B cell (primary cell): ENCODE results near the gene PRPSAP1. TPM values are rescaled to one million over a fixed set of nuclear protein-coding genes. Genes with fewer than 3 reads are reported as not detected.

ENCODE experiments used
- ATAC-seq: fragments of 200-7000 bp; cut with Tn5 transposase; one replicate; pipeline ENCODE4 v1.10.0; 2021; ENCODE audit warnings: low read depth, mild to moderate bottlenecking, moderate number of reproducible peaks, moderate library complexity
- CTCF ChIA-PET: fragments of 350-600 bp; sonication (Branson Sonifier 250); formaldehyde crosslinking; loops from one replicate; lab custom pipeline; 2021; ENCODE audit warnings: antibody characterized with exemption, inconsistent platforms; lab: Charles Lee
- POLR2A ChIA-PET: fragments of 350-600 bp; sonication (Branson Sonifier 250); formaldehyde crosslinking; loops from one replicate; lab custom pipeline; 2021; ENCODE audit warnings: antibody characterized with exemption; lab: Charles Lee
- DNase-seq: peaks from one replicate; pipeline ENCODE4 v3.0.0; 2013
- H2AFZ ChIP-seq: 2 replicates; pipeline ENCODE4 v1.6.1; 2012; ENCODE audit warnings: mild to moderate bottlenecking, low read depth, low read length; ENCODE audit not compliant: insufficient read depth, poor library complexity, severe bottlenecking
- H3K27ac ChIP-seq, 2 donors: 1 replicate in 1 of 2; 2 replicates in 1 of 2; pipeline ENCODE4 v1.5.1; 2012 to 2013; ENCODE audit warnings: low read length in 2 of 2, mild to moderate bottlenecking in 2 of 2, moderate library complexity in 1 of 2
- H3K27me3 ChIP-seq, 4 experiments: fragments of 200-600 bp in 1 of 4; sonication (generic) in 1 of 4; replicated peaks in 1 of 4; 1 replicate in 2 of 4; 2 replicates in 2 of 4; pipeline versions ENCODE4 v1.6.1 to v1.7.0; 2013 to 2016; ENCODE audit warnings: low read length in 3 of 4, mild to moderate bottlenecking in 2 of 4, mixed read lengths in 1 of 4, moderate library complexity in 1 of 4; ENCODE audit not compliant: insufficient read depth in 4 of 4, control insufficient read depth in 3 of 4; ENCODE audit errors: control extremely low read depth in 1 of 4
- H3K36me3 ChIP-seq, 2 experiments: replicated peaks in 1 of 2; 1 replicate in 1 of 2; 2 replicates in 1 of 2; pipeline versions ENCODE4 v1.6.1 to v1.7.1; 2013; ENCODE audit warnings: low read length in 1 of 2; ENCODE audit not compliant: insufficient read depth in 2 of 2, control insufficient read depth in 1 of 2; ENCODE audit errors: control extremely low read depth in 1 of 2, extremely low read depth in 1 of 2
- H3K4me1 ChIP-seq, 2 donors: fragments of 200-600 bp in 1 of 2; sonication (generic) in 1 of 2; 1 replicate in 1 of 2; 2 replicates in 1 of 2; pipeline versions ENCODE4 v1.5.1 to v1.6.1; 2013 to 2017; ENCODE audit warnings: low read length in 2 of 2; ENCODE audit not compliant: control insufficient read depth in 2 of 2, insufficient read depth in 2 of 2
- H3K4me2 ChIP-seq: replicated peaks from 2 replicates; pipeline ENCODE3; 2012; ENCODE audit warnings: mild to moderate bottlenecking, low read depth, low read length; ENCODE audit not compliant: poor library complexity, severe bottlenecking
- H3K4me3 ChIP-seq, 5 experiments: fragments of 200-600 bp in 1 of 5; sonication (generic) in 1 of 5; 1 replicate in 3 of 5; 2 replicates in 2 of 5; pipeline versions ENCODE4 v1.5.1 to v1.7.0; 2011 to 2016; ENCODE audit warnings: low read length in 4 of 5, mild to moderate bottlenecking in 4 of 5, low read depth in 2 of 5, control low read depth in 1 of 5, moderate library complexity in 1 of 5; ENCODE audit not compliant: insufficient read depth in 1 of 5; ENCODE audit errors: control extremely low read depth in 1 of 5, extremely low read depth in 1 of 5
- H3K79me2 ChIP-seq: fragments of 200-600 bp; sonication (generic); one replicate; pipeline ENCODE4 v1.6.0; 2016; ENCODE audit warnings: low read length; ENCODE audit not compliant: control insufficient read depth, insufficient read depth
- H3K9ac ChIP-seq: fragments of 200-600 bp; sonication (generic); 2 replicates; pipeline ENCODE4 v1.6.1; 2017; ENCODE audit warnings: mild to moderate bottlenecking, low read length, moderate library complexity
- H3K9me3 ChIP-seq, 3 donors: one replicate each; pipeline versions ENCODE4 v1.6.1 to v1.7.1; 2013; ENCODE audit warnings: low read length in 2 of 3; ENCODE audit not compliant: control insufficient read depth in 2 of 3, insufficient read depth in 1 of 3; ENCODE audit errors: control extremely low read depth in 1 of 3
- H4K20me1 ChIP-seq: 2 replicates; pipeline ENCODE4 v1.6.0; 2012; ENCODE audit warnings: mild to moderate bottlenecking, low read length; ENCODE audit not compliant: insufficient read depth, control insufficient read depth, poor library complexity, severe bottlenecking
- H3K27ac Mint-ChIP-seq: one replicate; pipeline ENCODE4 v1.8.0; 2021; ENCODE audit warnings: mixed read lengths
- H3K27me3 Mint-ChIP-seq: one replicate; pipeline ENCODE4 v1.8.0; 2021; ENCODE audit warnings: mixed read lengths
- H3K4me1 Mint-ChIP-seq: one replicate; pipeline ENCODE4 v1.8.0; 2021; ENCODE audit warnings: mixed read lengths
- H3K4me3 Mint-ChIP-seq: one replicate; pipeline ENCODE4 v1.8.0; 2021; ENCODE audit warnings: mixed read lengths
- H3K9me3 Mint-ChIP-seq: one replicate; pipeline ENCODE4 v1.8.0; 2022; ENCODE audit warnings: mixed read lengths; ENCODE audit not compliant: insufficient read depth
- CTCF ChIP-seq: fragments of 200-600 bp; IDR thresholded peaks from one replicate; pipeline ENCODE4 v1.8.0; 2022; ENCODE audit warnings: antibody characterized with exemption, mild to moderate bottlenecking
- EZH2 ChIP-seq: IDR thresholded peaks from 2 replicates; pipeline ENCODE4 v1.6.1; 2012; ENCODE audit warnings: borderline replicate concordance, low read depth, mild to moderate bottlenecking, moderate library complexity, low read length; ENCODE audit not compliant: insufficient read depth, poor library complexity, severe bottlenecking
- WGBS: methylation state at CpG from one replicate; pipeline ENCODE4 v1.1.5; 2013; ENCODE audit warnings: missing lambda C conversion rate; ENCODE audit not compliant: insufficient coverage; 5-methylcytosine and 5-hydroxymethylcytosine counted together
- intact Hi-C: fragments of 100-400 bp; cut with micrococcal nuclease; formaldehyde crosslinking; loops from one replicate; pipeline ENCODE4 v1.10.0; 2022
- polyA plus RNA-seq: library from polyadenylated mRNA; depleted of rRNA; stranded (reverse); fragments of >200 nt; gene quantifications from 2 replicates; pipeline ENCODE4 v1.2.3, GENCODE V29; 2012
- total RNA-seq, 2 donors: library from RNA; stranded (reverse); fragments of 120-200 nt in 1 of 2; gene quantifications; 1 replicate in 1 of 2; 2 replicates in 1 of 2; pipeline versions ENCODE4 v1.2.3 to v1.2.4, GENCODE V29; 2013 to 2022

The PRPSAP1 gene
- total and polyA plus RNA-seq, 2 donors (not counting 1 experiment from before 2014, with no cell fraction given) = 45.5 to 61.4 TPM

- H3K9me3 Mint-ChIP-seq = no peaks in the 10 kb centered on the region
- intact Hi-C loops = no loop called here
- TF ChIP-seq EZH2 (no peak), CTCF (no peak)
- DNase-seq = no peak
- Histone ChIP-seq H4K20me1 (no peaks in the 10 kb centered on the region), H3K27ac (no peak overlapping the region), H3K4me3 (no peak overlapping the region), H3K9me3 (no peaks in the 10 kb centered on the region), H3K4me1 (peaks cover 7 to 16% of the 10 kb centered on the region in 2 donors), H3K27me3 (no peaks in the 10 kb centered on the region), H2AFZ (no peak overlapping the region), H3K36me3 (no peaks in the 10 kb centered on the region), H3K79me2 (peaks cover 7% of the 10 kb centered on the region), H3K9ac (no peak overlapping the region), H3K4me2 (no peak overlapping the region)
- WGBS = 78% methylated on average over 7 of the region's 12 CpGs
- H3K4me3 Mint-ChIP-seq = no peak overlapping the region
- ChIA-PET POLR2A (interaction anchor here (0.7 kb wide), 1 partner anchor 910 kb away, joined by 6 read pairs; no protein-coding TSS in a partner anchor), CTCF (interaction anchor here (1.5 to 1.6 kb wide), 2 partner anchors 13 to 41 kb away, joined by 3 to 4 read pairs; no protein-coding TSS in a partner anchor)
- peaks cover 24% of the 10 kb centered on the region for H3K4me1 Mint-ChIP-seq
- H3K27me3 Mint-ChIP-seq = no peaks in the 10 kb centered on the region
- H3K27ac Mint-ChIP-seq = no peak overlapping the region
- no peak for ATAC-seq
These were observed 3.2 kb upstream of the PRPSAP1 start for GRCh38 chr17:76356803-76357456.

DNA sequence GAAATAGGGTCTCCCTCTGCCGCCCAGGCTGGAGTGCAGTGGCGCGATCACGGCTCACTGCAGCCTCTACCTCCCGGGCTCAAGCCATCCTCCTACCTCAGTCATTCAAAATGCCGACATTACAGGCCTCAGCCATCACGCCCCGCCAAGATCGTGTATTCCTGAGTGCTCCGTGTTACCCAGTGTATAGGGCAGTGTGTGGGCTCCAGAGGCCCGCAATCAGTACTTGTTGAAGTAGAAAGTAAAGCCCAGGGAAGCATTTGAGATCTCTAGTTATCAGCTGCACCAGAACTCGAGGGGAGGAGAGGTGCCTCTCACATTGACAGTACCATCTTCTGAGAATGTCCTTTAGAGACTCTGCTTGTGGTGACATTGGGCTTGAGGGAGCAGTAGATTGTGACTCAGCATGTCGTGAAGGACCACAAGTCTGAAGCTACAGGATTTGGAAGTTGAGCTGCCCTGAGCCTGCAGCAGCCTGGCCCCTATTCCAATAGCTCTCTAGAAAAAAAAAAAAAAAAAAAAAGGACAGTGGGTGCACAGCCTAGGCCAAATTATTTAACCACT is 1.1 kb upstream of the PRPSAP1 start:
- peak; percentile 21 for DNase-seq
- Mint-ChIP-seq H3K4me3 (peak overlapping the region; percentile 99), H3K27me3 (no peaks in the 10 kb centered on the region), H3K9me3 (no peaks in the 10 kb centered on the region), H3K27ac (peak overlapping the region; percentile 1), H3K4me1 (peaks cover 27% of the 10 kb centered on the region)
- Histone ChIP-seq H3K27ac (no peak overlapping the region), H3K36me3 (no peaks in the 10 kb centered on the region), H3K79me2 (peaks cover 13% of the 10 kb centered on the region), H3K4me1 (peaks cover 7 to 16% of the 10 kb centered on the region in 2 donors), H2AFZ (no peak overlapping the region), H3K9ac (no peak overlapping the region), H4K20me1 (no peaks in the 10 kb centered on the region), H3K27me3 (no peaks in the 10 kb centered on the region), H3K9me3 (no peaks in the 10 kb centered on the region), H3K4me3 (no peak overlapping the region), H3K4me2 (peak overlapping the region; percentile 97)
- no peak for TF ChIP-seq CTCF
- no peak for TF ChIP-seq EZH2
- 48% methylated on average over 7 of the region's 13 CpGs for WGBS
- ChIA-PET CTCF (interaction anchor here (3.0 to 3.9 kb wide), 2 partner anchors 30 to 43 kb away, joined by 15 to 32 read pairs; partner anchors contain the start of gene SPHK1), POLR2A (interaction anchor here (0.6 to 2.0 kb wide), 2 partner anchors 43 to 706 kb away, joined by 6 read pairs; no protein-coding TSS in a partner anchor)
- no peak for ATAC-seq
- intact Hi-C loops = loop anchor here (1.0 to 5.0 kb wide), 5 partner anchors 29 to 787 kb away; partner anchors contain the start of genes RECQL5, RHBDF2, SAP30BP and SEC14L1
